Hepatocyte (in vitro differentiated cells): Measurements from ENCODE around the gene KDM3A. TPM values are rescaled to one million over a fixed set of nuclear protein-coding genes. Genes with fewer than 3 reads are reported as not detected.

Source experiments
- DNase-seq: peaks from one replicate; pipeline ENCODE4 v3.0.0-alpha.2; 2016; ENCODE audit warnings: low spot score
- H2AFZ ChIP-seq: fragments of 200-600 bp; sonication (generic); 2 replicates; pipeline ENCODE4 v1.6.0; 2016; ENCODE audit warnings: antibody characterized with exemption, mild to moderate bottlenecking
- H3K27ac ChIP-seq: fragments of 200-600 bp; sonication (generic); 2 replicates; pipeline ENCODE4 v1.5.1; 2016; ENCODE audit warnings: mild to moderate bottlenecking
- H3K27me3 ChIP-seq: fragments of 200-600 bp; sonication (generic); 2 replicates; pipeline ENCODE4 v1.6.1; 2016
- H3K36me3 ChIP-seq: fragments of 200-600 bp; sonication (generic); replicated peaks from 2 replicates; pipeline ENCODE4 v1.5.1; 2016; ENCODE audit warnings: low read depth; ENCODE audit not compliant: insufficient read depth
- H3K4me1 ChIP-seq: fragments of 200-600 bp; sonication (generic); 2 replicates; pipeline ENCODE4 v1.5.1; 2016; ENCODE audit warnings: mild to moderate bottlenecking, moderate library complexity; ENCODE audit not compliant: insufficient read depth
- H3K4me2 ChIP-seq: fragments of 200-600 bp; sonication (generic); 2 replicates; pipeline ENCODE4 v1.6.0; 2016
- H3K4me3 ChIP-seq: fragments of 200-600 bp; sonication (generic); 2 replicates; pipeline ENCODE4 v1.5.1; 2016; ENCODE audit warnings: mild to moderate bottlenecking
- H3K79me2 ChIP-seq: fragments of 200-600 bp; sonication (generic); 2 replicates; pipeline ENCODE4 v1.6.0; 2017; ENCODE audit warnings: mild to moderate bottlenecking
- H3K9me2 ChIP-seq: fragments of 200-600 bp; sonication (generic); replicated peaks from 2 replicates; pipeline ENCODE4 v1.6.0; 2017; ENCODE audit warnings: mild to moderate bottlenecking; ENCODE audit not compliant: insufficient read depth
- H3K9me3 ChIP-seq: fragments of 200-600 bp; sonication (generic); 2 replicates; pipeline ENCODE4 v1.5.1; 2016; ENCODE audit warnings: low read depth, mild to moderate bottlenecking
- H4K20me1 ChIP-seq: fragments of 200-600 bp; sonication (generic); 2 replicates; pipeline ENCODE4 v1.6.0; 2016; ENCODE audit warnings: mild to moderate bottlenecking; ENCODE audit not compliant: insufficient read depth, poor library complexity, severe bottlenecking
- CTCF ChIP-seq: fragments of 200-600 bp; sonication (generic); IDR thresholded peaks from 2 replicates; pipeline ENCODE4 v1.5.1; 2016; ENCODE audit warnings: antibody characterized with exemption, mild to moderate bottlenecking; ENCODE audit not compliant: poor library complexity
- EZH2 ChIP-seq: fragments of 200-600 bp; sonication (generic); IDR thresholded peaks from 2 replicates; pipeline ENCODE4 v1.6.1; 2016; ENCODE audit warnings: antibody characterized with exemption, mild to moderate bottlenecking, borderline replicate concordance
- EZH2phosphoT487 ChIP-seq: fragments of 200-600 bp; sonication (generic); IDR thresholded peaks from one replicate; pipeline ENCODE4 v1.6.1; 2018; ENCODE audit warnings: antibody characterized with exemption, mild to moderate bottlenecking, low read depth, moderate library complexity; ENCODE audit not compliant: unreplicated experiment, severe bottlenecking
- WGBS: methylation state at CpG from one replicate; pipeline ENCODE4 v1.1.6; 2016; ENCODE audit warnings: low lambda C conversion rate; ENCODE audit errors: missing lambda C conversion rate; 5-methylcytosine and 5-hydroxymethylcytosine counted together
- polyA plus RNA-seq: library from polyadenylated mRNA; unstranded; fragments of >200 nt; fragmentation: Nextera tagmentation; extraction: Ambion mirVana; gene quantifications from 2 replicates; pipeline ENCODE4 v1.2.1, GENCODE V29; 2016
- small RNA-seq: library from RNA; depleted of rRNA; stranded (forward); fragments of <200 nt; gene quantifications from one replicate; pipeline ENCODE3, GENCODE V24; 2014
- total RNA-seq: library from RNA; depleted of rRNA; stranded (reverse); fragments of >200 nt; gene quantifications from 2 replicates; pipeline ENCODE4 v1.2.3, GENCODE V29; 2014

Gene KDM3A
- total and polyA plus RNA-seq, 2 experiments from 2014 or later, result 13.8 to 37.5 TPM

GRCh38 chr2:86525421-86526340, 84.5 kb downstream of the KDM3A start:
- Histone ChIP-seq H4K20me1 (no peaks in the 10 kb centered on the region), H3K27ac (no peak overlapping the region), H3K4me2 (no peak overlapping the region), H3K4me3 (no peak overlapping the region), H3K79me2 (no peaks in the 10 kb centered on the region), H3K9me2 (no peaks in the 10 kb centered on the region), H2AFZ (no peak overlapping the region), H3K4me1 (no peaks in the 10 kb centered on the region), H3K36me3 (no peaks in the 10 kb centered on the region), H3K9me3 (no peaks in the 10 kb centered on the region), H3K27me3 (no peaks in the 10 kb centered on the region)
- WGBS, result 73% methylated on average over 11 of the region's 11 CpGs
- TF ChIP-seq CTCF, result no peak
- TF ChIP-seq EZH2, result no peak
- no peak for TF ChIP-seq EZH2phosphoT487
- DNase-seq, result no peak

- H2AFZ ChIP-seq, result no peak overlapping the region
- no peak overlapping the region for H3K4me3 ChIP-seq
- 100% methylated on average over 3 of the region's 3 CpGs for WGBS
- H3K4me2 ChIP-seq, result no peak overlapping the region
- H3K9me2 ChIP-seq, result no peaks in the 10 kb centered on the region
- no peaks in the 10 kb centered on the region for H4K20me1 ChIP-seq
- H3K27ac ChIP-seq, result no peak overlapping the region
- H3K79me2 ChIP-seq, result no peaks in the 10 kb centered on the region
- DNase-seq, result no peak
- no peaks in the 10 kb centered on the region for H3K4me1 ChIP-seq
- no peaks in the 10 kb centered on the region for H3K9me3 ChIP-seq
- H3K27me3 ChIP-seq, result no peaks in the 10 kb centered on the region
- no peak for TF ChIP-seq EZH2
- TF ChIP-seq CTCF, result no peak
- no peak for TF ChIP-seq EZH2phosphoT487
- no peaks in the 10 kb centered on the region for H3K36me3 ChIP-seq
Measured at GRCh38 chr2:86533589-86533988, 92.4 kb downstream of the KDM3A start.

- no peaks in the 10 kb centered on the region for H3K36me3 ChIP-seq
- H3K9me3 ChIP-seq, result no peaks in the 10 kb centered on the region
- H4K20me1 ChIP-seq, result no peaks in the 10 kb centered on the region
- peaks cover 2% of the 10 kb centered on the region for H3K79me2 ChIP-seq
- DNase-seq, result no peak
- H3K27me3 ChIP-seq, result no peaks in the 10 kb centered on the region
- H3K27ac ChIP-seq, result peak overlapping the region; percentile 3
- no peak overlapping the region for H3K4me3 ChIP-seq
- 89% methylated on average over 2 of the region's 2 CpGs for WGBS
- no peaks in the 10 kb centered on the region for H3K4me1 ChIP-seq
- TF ChIP-seq CTCF (no peak), EZH2 (no peak), EZH2phosphoT487 (no peak)
- no peak overlapping the region for H3K4me2 ChIP-seq
- H2AFZ ChIP-seq, result no peak overlapping the region
- no peaks in the 10 kb centered on the region for H3K9me2 ChIP-seq
Measured at GRCh38 chr2:86541334-86541733, 100.2 kb downstream of the KDM3A start.

Small RNA genes within 50 kb of the gene (small RNA-seq; reads per million reads assigned to genes)
- not detected for gene RNU6-640P

Other genes with a start within 250 kb of the KDM3A start
- 60.1 and 63.2 TPM in 2 replicates for gene IMMT, start 245.9 kb upstream of the KDM3A start, total RNA-seq
- 67.9 and 70.7 TPM in 2 replicates for gene IMMT, start 245.9 kb upstream of the KDM3A start, polyA plus RNA-seq
- 22.4 and 33.1 TPM in 2 replicates for gene MRPL35, start 241.9 kb upstream of the KDM3A start, total RNA-seq
- 23.9 and 36.8 TPM in 2 replicates for gene MRPL35, start 241.9 kb upstream of the KDM3A start, polyA plus RNA-seq
- 24.2 and 26.5 TPM in 2 replicates for gene REEP1, start 103.7 kb upstream of the KDM3A start, total RNA-seq
- gene REEP1, start 103.7 kb upstream of the KDM3A start, polyA plus RNA-seq, result 20.8 and 21.5 TPM in 2 replicates
- gene CHMP3, start 122.1 kb downstream of the KDM3A start, total RNA-seq, result 57.0 and 68.0 TPM in 2 replicates
- gene CHMP3, start 122.1 kb downstream of the KDM3A start, polyA plus RNA-seq, result 74.4 and 75.5 TPM in 2 replicates
- 57.0 and 59.4 TPM in 2 replicates for gene RNF103, start 182.5 kb downstream of the KDM3A start, total RNA-seq
- gene RNF103, start 182.5 kb downstream of the KDM3A start, polyA plus RNA-seq, result 35.3 and 39.5 TPM in 2 replicates